MV-4-11 (cell line): ENCODE results near the gene RUBCNL.

ENCODE experiments used
- DNase-seq: peaks from one replicate; lab custom pipeline; 2025; lab: John Stamatoyannopoulos, UW

Gene RUBCNL

DNA sequence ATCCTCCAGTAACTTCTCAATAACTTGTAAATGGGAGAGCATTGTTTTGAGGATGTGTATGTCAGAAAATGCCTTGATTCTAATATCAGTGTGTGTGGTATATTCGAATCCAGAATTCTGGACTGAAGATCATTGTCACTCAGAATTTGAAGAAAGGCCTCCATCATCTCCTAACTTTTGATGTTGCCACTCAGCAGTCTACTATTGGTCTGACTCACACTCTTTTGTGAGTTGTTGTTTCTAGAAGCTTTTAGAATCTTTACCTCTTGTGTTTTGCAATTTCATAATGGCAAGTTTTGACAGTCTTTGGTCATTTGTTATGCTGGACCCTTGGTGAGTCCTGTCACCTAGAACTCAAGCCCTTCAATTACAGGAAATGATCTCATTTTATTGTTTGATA lies 77.0 kb downstream of the RUBCNL start:
- DNase-seq, result no peak

DNA sequence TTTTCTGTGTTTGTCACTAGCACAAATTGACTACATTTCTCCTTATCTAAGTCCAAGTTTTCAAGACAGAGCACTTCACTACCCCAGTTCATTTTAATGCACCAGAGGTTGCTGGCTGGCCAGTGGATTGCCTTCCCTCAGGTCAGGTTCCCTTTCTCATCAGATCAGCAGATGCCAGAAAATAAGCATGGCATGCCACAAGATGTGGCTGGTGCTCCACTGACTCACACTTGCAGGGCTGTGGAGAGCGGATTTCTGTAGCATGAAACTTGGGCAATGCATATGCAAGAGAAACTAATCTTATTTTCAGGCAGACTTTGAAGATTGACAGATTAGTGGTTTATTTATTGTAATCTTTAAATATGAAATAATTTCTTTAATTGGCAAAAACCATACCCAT lies 79.5 kb downstream of the RUBCNL start:
- peak; percentile 76 for DNase-seq

DNA sequence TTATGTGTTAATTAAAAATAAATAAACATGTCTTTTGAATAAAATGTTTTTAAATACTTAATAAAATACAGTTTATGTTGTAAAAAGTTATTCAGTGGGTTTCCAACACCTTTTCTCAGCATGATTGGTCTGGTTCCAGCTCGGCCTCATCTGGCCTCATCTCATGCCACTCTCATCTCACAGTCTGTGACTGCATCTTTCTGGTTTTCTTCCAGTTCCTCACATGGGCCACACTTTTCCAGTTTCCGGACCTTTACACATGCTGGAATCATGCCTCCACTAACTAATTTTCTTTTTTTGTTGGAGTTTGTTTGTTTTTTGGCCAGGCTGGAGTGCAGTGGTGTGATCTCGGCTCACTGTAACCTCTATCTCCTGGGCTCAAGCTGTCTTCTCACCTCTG lies 82.5 kb downstream of the RUBCNL start:
- DNase-seq, result no peak

DNA sequence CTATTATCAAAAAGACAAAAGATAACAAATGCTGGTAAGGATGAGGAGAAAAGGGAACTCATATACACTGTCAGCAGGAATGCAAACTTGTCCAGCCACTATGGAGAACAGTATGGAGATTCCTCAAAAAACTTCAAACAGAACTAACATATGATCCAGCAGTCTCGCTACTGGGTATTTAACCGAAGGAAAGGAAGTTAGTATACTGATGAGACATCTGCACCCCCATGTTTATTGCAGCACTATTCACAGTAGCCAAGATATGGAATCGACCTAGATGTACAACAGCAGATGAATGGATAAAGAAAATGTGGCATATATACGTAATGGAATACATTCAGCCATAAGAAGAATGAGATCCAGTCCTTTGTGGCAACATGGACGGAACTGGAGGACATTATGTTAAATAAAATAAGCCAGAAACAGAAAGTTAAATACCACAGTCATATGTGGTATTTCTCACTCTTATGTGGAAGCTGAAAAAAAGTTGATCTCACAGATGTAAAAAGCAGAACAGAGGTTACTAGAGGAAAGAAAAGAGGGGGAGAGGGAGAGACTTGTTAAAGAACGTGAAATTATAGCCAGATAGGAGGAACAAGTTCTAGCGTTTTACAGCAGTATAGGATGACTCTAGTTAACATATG lies 83.2 kb downstream of the RUBCNL start:
- peak; percentile 79 for DNase-seq

DNA sequence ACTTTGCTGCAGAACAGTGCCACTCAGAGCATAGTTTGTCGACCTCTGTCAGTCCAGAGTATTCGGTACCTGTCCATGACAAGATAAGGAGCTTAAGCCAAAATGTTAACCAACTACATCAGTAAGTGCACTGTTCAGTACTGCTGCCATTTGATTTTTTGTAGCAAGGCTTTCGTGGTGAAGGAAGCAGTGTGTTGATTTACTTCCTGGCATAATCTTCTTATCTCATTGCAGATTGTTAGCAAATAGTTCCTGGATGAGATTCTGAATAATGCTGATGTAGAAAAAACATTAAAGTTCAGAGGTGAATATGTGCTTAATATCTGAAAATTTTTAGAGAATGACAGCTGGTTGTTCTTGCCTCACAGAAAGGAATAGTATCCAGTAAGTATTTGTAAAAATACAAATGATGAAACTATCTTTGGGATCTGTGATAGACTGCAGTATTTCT lies 89.7 kb downstream of the RUBCNL start:
- no peak for DNase-seq

DNA sequence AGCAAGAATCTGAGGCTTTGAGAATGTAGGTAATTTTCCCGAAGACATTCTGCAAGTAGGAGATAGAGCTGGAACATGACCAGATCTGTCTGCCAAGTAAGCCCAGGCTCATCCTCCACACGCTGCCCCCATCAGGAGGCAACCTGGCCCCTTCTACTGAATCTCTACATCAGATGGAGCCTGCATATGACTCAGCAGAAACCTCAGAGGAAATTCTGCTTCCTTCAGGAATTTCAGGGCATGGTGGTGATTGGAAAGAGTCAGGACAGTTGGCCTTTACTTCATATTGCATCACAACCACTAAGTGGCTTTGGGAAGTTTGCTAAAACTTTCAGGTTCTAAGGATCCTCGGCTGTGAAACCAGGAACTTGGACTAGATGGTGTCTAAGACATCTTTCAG lies 90.1 kb downstream of the RUBCNL start:
- peak; percentile 54 for DNase-seq

DNA sequence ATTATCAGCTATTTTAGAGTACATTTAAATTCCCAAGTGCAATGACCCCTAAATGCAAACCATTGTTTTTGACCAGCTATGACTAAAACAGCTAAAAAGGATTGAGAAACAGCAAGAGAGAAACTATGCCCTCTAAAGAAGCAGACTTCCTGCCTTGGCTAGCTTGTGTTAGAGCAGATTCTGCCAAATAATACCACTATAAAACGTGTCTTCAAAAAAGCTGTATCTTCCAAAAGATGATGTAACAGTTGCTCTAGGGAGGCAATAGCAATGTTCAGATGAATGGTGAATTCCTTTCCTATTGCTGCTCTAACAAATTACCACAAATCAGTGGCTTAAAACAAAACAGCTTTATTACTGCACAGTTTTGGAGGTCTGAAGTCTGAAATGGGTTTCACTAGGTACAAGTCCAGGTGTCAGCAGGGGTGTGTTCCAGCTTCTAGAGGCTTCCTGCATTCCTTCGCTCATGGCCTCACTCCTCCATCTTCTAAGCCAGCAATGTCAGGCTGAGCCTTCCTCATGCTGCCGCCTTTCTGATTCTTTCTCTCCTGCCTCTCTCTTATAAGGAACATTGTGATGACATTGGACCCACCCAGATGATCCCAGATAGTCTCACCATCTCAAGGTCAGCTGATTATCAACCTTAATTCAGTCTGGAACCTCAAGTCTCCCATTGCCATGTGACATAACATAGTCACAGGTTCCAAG lies 90.8 kb downstream of the RUBCNL start:
- peak; percentile 90 for DNase-seq

DNA sequence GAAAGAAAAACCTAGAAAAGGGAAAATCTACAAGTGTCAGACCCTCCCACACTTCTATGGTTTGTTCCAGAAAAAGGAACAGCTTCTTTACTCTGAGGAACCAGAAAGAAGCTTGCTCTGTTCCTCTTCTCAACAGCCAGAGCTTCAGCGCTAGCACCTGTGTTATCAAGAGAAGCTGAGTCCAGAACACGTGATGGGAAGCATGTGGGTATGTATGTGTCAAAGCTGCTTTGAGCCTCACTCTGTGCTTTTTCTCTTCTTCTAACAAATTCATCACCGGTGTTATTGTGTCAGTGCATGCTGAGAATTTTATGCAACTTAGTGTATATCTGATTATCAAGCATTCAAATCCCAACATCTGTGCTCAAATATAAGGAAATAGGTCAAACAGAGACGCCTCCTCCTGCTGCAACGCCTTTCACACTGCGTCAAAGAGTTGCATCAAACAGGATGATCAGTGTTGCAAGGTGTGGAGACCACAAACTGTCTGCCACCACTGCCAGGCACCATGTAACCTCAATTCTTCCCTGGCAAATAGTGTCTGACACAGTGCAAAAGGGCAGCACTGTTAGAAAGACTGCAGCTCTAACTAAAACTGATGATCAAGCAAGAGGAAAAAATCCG lies 91.4 kb downstream of the RUBCNL start:
- DNase-seq, result peak; percentile 93

DNA sequence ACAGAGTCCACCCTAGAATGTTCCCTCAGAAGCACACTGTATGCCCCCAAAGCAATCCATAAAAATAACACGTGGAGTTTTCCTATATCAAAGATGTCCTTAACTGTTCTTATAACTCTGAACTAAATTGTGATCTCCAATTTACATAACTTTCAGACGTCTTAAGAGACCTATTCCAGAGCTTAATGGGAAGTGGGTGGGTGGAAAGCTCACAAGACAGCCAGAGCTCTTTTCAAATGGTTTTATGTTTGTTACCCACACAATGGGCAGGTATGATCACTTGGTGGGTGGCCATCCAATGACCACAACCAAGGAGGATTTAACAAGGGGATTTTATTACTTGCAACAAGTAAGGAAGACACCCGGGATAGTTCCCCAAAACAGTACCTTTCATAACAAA lies 93.6 kb downstream of the RUBCNL start:
- no peak for DNase-seq
